BE2C (cell line): ENCODE data around the gene PANX2.

Experiments used
- DNase-seq: peaks from one replicate; pipeline ENCODE4 v3.0.0-alpha.2; 2020
- H3K27me3 ChIP-seq: fragments of 250-450 bp; sonication (Bioruptor Pico); 2 replicates; pipeline ENCODE4 v1.5.1; 2020; ENCODE audit warnings: mild to moderate bottlenecking
- H3K36me3 ChIP-seq: fragments of 250-450 bp; sonication (Bioruptor Pico); 2 replicates; pipeline ENCODE4 v1.5.1; 2020; ENCODE audit warnings: mild to moderate bottlenecking
- H3K4me1 ChIP-seq: fragments of 250-450 bp; sonication (Bioruptor Pico); 2 replicates; pipeline ENCODE4 v1.5.1; 2020
- H3K4me3 ChIP-seq: 2 replicates; pipeline ENCODE4 v1.5.1; 2011; ENCODE audit warnings: low read depth, low read length
- H3K9me3 ChIP-seq: fragments of 250-450 bp; sonication (Bioruptor Pico); 2 replicates; pipeline ENCODE4 v1.5.1; 2020
- TF ChIP-seq, protein P1 (sequence below): IDR thresholded peaks from 2 replicates; pipeline ENCODE4 v1.5.1; 2012; ENCODE audit warnings: mild to moderate bottlenecking, low read depth, low read length

PANX2 gene

DNA sequence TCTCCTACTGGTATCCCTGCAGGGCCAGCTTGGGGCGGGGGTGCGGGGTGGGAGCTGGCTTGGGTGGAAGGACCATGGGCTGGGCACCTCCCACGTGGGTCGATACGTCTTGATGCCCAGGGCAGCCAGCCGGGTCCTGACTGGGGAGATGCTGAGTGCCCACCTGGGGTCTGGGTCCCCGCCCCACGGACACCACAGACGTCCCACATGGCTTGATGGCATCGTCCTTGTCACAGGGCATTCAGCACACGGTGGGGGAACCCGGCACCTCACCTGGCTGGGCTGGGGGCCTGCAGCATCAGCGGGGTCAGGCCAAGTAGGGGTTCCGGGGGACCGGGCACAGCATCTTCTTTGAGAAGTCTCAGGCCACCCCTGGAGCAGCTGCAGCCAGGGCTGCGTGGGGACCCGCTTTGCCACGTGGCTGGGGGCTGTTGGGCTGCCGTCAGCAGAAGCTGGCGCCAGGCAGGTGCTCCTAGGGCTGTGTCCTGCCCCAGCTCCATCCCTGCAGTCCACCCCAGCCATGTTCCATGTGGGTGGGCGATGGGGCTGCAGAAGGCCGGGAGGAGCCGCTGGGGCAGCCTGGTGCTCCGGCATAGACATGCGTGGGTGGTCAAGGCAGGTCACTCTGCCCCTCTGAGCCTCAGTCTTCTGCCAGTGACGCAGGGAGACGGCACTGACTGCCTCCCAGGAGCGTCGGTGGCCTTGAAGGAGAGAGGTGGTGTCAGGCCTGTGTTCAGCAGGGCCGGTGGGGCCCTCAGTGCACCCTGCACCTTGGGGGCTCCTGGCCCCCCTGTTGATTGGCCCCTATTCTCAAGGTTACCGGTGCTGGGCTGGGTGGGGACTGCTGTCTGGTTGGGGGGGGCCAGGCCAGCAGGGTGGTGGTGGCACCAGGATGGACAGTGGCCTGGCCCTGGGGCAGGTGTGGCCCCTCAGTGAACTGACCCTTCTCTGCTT, 38.7 kb downstream of the PANX2 start:
- Histone ChIP-seq H3K4me3 (no peak overlapping the region), H3K9me3 (no peaks in the 10 kb centered on the region), H3K36me3 (peaks cover 49% of the 10 kb centered on the region), H3K27me3 (no peaks in the 10 kb centered on the region), H3K4me1 (peaks cover 6% of the 10 kb centered on the region)
- TF ChIP-seq, protein P1, sequence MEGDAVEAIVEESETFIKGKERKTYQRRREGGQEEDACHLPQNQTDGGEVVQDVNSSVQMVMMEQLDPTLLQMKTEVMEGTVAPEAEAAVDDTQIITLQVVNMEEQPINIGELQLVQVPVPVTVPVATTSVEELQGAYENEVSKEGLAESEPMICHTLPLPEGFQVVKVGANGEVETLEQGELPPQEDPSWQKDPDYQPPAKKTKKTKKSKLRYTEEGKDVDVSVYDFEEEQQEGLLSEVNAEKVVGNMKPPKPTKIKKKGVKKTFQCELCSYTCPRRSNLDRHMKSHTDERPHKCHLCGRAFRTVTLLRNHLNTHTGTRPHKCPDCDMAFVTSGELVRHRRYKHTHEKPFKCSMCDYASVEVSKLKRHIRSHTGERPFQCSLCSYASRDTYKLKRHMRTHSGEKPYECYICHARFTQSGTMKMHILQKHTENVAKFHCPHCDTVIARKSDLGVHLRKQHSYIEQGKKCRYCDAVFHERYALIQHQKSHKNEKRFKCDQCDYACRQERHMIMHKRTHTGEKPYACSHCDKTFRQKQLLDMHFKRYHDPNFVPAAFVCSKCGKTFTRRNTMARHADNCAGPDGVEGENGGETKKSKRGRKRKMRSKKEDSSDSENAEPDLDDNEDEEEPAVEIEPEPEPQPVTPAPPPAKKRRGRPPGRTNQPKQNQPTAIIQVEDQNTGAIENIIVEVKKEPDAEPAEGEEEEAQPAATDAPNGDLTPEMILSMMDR = no peak
- peak; percentile 19 for DNase-seq

DNA sequence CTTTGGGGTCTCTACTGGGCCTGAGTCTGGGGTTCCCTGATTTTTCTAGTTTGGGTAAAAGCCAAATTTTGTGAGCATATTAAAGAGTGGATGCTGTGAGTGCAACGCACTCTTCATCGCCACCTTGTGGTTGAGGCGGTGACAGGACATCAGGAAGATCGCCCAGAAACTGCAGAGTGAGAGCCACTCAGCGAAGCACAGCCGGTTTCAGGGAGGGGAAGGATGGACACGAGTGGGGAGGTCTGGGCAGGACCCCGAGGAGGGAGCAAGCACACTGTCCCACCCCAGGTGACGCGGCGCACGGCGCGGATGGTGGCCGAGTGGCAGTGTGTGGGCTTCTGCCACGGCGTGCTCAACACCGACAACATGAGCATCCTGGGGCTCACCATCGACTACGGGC, 39.4 kb downstream of the PANX2 start:
- TF ChIP-seq, protein P1 = peak; percentile 98
- Histone ChIP-seq H3K4me3 (no peak overlapping the region), H3K4me1 (peaks cover 6% of the 10 kb centered on the region), H3K27me3 (no peaks in the 10 kb centered on the region), H3K9me3 (no peaks in the 10 kb centered on the region), H3K36me3 (peaks cover 49% of the 10 kb centered on the region)
- peak; percentile 79 for DNase-seq

DNA sequence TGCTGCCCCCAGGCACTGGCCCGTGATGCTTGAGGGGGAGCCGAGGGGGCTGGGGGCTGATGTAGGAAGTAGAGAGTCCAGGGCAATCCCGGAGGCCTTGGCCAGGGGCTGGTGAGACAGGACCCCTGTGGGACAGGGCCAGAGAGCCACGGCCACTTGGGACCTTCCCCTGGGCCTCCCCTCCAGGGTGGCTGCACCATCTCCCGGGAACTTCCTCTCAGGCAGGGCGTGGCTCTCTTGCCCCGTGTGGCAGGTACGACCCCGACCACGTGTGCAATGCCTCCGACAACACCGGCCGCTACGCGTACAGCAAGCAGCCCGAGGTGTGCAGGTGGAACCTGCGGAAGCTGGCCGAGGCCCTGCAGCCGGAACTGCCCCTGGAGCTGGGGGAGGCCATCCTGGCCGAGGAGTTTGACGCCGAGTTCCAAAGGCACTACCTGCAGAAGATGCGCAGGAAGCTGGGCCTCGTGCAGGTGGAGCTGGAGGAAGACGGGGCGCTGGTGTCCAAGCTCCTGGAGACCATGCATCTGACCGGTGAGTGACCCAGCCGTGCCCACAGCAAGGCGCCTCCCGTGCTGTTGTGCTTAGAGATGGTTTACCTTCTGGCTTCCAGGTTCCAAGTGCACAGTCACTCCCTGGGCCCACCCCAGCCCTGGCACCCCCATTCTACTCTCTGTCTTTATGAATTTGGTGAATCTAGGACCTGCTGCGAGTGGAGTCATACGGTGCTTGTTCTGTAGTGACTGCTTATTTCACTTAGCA, 40.0 kb downstream of the PANX2 start:
- H3K4me3 ChIP-seq = no peak overlapping the region
- H3K27me3 ChIP-seq = no peaks in the 10 kb centered on the region
- DNase-seq = no peak
- peaks cover 52% of the 10 kb centered on the region for H3K36me3 ChIP-seq
- no peaks in the 10 kb centered on the region for H3K9me3 ChIP-seq
- H3K4me1 ChIP-seq = peaks cover 6% of the 10 kb centered on the region
- TF ChIP-seq, protein P1 = no peak

DNA sequence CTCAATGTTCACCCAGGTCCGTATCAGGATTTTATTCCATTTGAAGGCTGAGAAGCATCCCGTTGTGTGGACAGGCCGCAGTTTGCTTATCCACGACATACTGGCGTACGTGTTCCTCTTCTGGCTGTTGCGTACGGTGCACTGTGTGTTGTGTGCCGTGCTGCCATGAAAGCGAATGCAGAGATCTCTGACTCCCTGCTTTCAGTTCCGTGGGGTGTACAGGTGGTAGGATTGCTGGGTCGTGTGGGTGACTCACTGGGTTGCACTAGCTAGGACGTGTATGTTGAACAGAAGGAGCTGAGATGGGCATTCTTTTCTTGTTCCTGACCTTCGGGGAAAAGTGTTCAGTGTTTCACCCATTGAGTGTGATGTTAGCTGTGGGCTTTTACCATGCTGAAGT, 40.6 kb downstream of the PANX2 start:
- Histone ChIP-seq H3K36me3 (peaks cover 55% of the 10 kb centered on the region), H3K4me1 (peaks cover 6% of the 10 kb centered on the region), H3K27me3 (no peaks in the 10 kb centered on the region), H3K9me3 (no peaks in the 10 kb centered on the region), H3K4me3 (no peak overlapping the region)
- no peak for DNase-seq
- TF ChIP-seq, protein P1 = no peak

DNA sequence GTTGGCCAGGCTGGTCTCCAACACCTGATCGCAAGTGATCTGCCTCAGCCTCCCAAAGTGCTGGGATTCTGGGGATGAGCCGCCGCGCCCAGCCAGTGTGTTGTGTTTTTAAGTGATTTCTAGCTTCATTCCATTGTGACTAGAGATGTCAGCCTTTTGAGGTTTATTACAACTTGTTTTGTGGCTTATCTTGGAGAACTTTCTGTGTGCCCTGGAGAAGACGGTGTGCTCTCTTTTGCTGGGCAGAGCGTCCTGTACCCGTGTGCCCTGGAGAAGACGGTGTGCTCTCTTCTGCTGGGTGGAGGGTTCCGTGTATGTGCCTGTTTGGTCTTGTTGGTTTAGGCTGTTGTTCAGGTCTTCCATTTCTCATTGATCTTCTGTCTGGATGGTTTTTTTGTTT, 42.7 kb downstream of the PANX2 start:
- no peaks in the 10 kb centered on the region for H3K4me1 ChIP-seq
- H3K4me3 ChIP-seq = no peak overlapping the region
- TF ChIP-seq, protein P1 = no peak
- H3K27me3 ChIP-seq = no peaks in the 10 kb centered on the region
- DNase-seq = no peak
- no peaks in the 10 kb centered on the region for H3K9me3 ChIP-seq
- H3K36me3 ChIP-seq = peaks cover 62% of the 10 kb centered on the region
